OCI-LY7 (cell line): Measurements from ENCODE around the gene GNPDA1. TPM values are rescaled to one million over a fixed set of nuclear protein-coding genes. Genes with fewer than 3 reads are reported as not detected.

Source experiments
- BruUV-seq: library from RNA; stranded (reverse); fragments of 400-500 nt; replicated peaks from 2 replicates; lab custom pipeline; 2021; lab: Mats Ljungman, UMichigan
- CTCF ChIA-PET: fragments of 300-600 bp; sonication (Branson Sonifier 250); formaldehyde crosslinking; loops from one replicate; lab custom pipeline; 2022; ENCODE audit warnings: antibody characterized with exemption; ENCODE audit not compliant: unreplicated experiment; lab: Charles Lee
- POLR2A ChIA-PET: fragments of 300-600 bp; sonication (Branson Sonifier 250); formaldehyde crosslinking; loops from one replicate; lab custom pipeline; 2022; ENCODE audit warnings: antibody characterized with exemption; lab: Charles Lee
- DNase-seq: peaks from one replicate; pipeline ENCODE4 v3.0.0-alpha.2; 2015; ENCODE audit warnings: low spot score
- H2AFZ ChIP-seq: fragments of 200-600 bp; sonication (generic), shearing (Covaris generic); 2 replicates; pipeline ENCODE4 v1.6.1; 2014; ENCODE audit warnings: mild to moderate bottlenecking, antibody characterized with exemption, low read length, moderate library complexity
- H3K27ac ChIP-seq: fragments of 200-600 bp; sonication (generic); 2 replicates; pipeline ENCODE4 v1.5.1; 2014; ENCODE audit warnings: mixed run types, low read depth, mild to moderate bottlenecking, moderate library complexity, low read length, inconsistent platforms; ENCODE audit not compliant: poor library complexity, severe bottlenecking
- H3K36me3 ChIP-seq: fragments of 200-600 bp; sonication (generic); 2 replicates; pipeline ENCODE4 v1.6.1; 2014; ENCODE audit warnings: mild to moderate bottlenecking, antibody characterized with exemption, low read length, moderate library complexity, mixed read lengths; ENCODE audit not compliant: insufficient read depth
- H3K4me1 ChIP-seq: fragments of 200-600 bp; sonication (generic); 2 replicates; pipeline ENCODE4 v1.5.1; 2014; ENCODE audit warnings: mild to moderate bottlenecking, low read length; ENCODE audit not compliant: insufficient read depth, poor library complexity, severe bottlenecking
- H3K4me2 ChIP-seq: fragments of 200-600 bp; sonication (generic); 2 replicates; pipeline ENCODE4 v1.6.1; 2014; ENCODE audit warnings: mild to moderate bottlenecking, low read length
- H3K4me3 ChIP-seq: fragments of 200-600 bp; sonication (generic); 2 replicates; pipeline ENCODE4 v1.5.1; 2014; ENCODE audit warnings: mild to moderate bottlenecking, low read depth, low read length; ENCODE audit not compliant: poor library complexity, severe bottlenecking
- H3K79me2 ChIP-seq: fragments of 200-600 bp; sonication (generic); 2 replicates; pipeline ENCODE4 v1.6.1; 2016; ENCODE audit warnings: low read depth, mild to moderate bottlenecking, low read length, moderate library complexity, mixed read lengths; ENCODE audit not compliant: insufficient read depth
- H3K9me2 ChIP-seq: fragments of 200-600 bp; sonication (generic); 2 replicates; pipeline ENCODE4 v1.6.1; 2016; ENCODE audit warnings: mild to moderate bottlenecking, low read length, mixed read lengths; ENCODE audit not compliant: insufficient read depth
- H3K9me3 ChIP-seq: fragments of 200-600 bp; sonication (generic); 2 replicates; pipeline ENCODE4 v1.6.1; 2014; ENCODE audit warnings: mild to moderate bottlenecking, mixed run types, low read length, mixed read lengths
- H4K20me1 ChIP-seq: fragments of 200-600 bp; sonication (generic); 2 replicates; pipeline ENCODE4 v1.6.1; 2014; ENCODE audit warnings: mild to moderate bottlenecking, antibody characterized with exemption, low read length, moderate library complexity, mixed read lengths; ENCODE audit not compliant: insufficient read depth
- EZH2phosphoT487 ChIP-seq: fragments of 200-600 bp; sonication (generic); IDR thresholded peaks from 2 replicates; pipeline ENCODE4 v1.6.1; 2018; ENCODE audit warnings: low read depth, borderline replicate concordance, mild to moderate bottlenecking, mixed run types, antibody characterized with exemption, low read length, moderate library complexity, mixed read lengths
- intact Hi-C: fragments of 100-400 bp; cut with micrococcal nuclease; formaldehyde crosslinking; loops from one replicate; pipeline ENCODE4 v1.10.0; 2022; ENCODE audit not compliant: unreplicated experiment
- total RNA-seq, 2 experiments: library from RNA; depleted of rRNA in 1 of 2; stranded (reverse); fragments of >200 nt in 1 of 2; shearing (Covaris generic) in 1 of 2; gene quantifications; 2 replicates each; pipeline ENCODE4 v1.2.3, GENCODE V29; 2014 to 2022
- TF ChIP-seq, protein P1 (sequence below): fragments of 200-600 bp; sonication (generic); conservative IDR thresholded peaks from 2 replicates; pipeline ENCODE4 v1.5.1; 2014; ENCODE audit warnings: mild to moderate bottlenecking, antibody characterized with exemption, low read length, moderate library complexity, mixed read lengths

The GNPDA1 gene
- total RNA-seq, 2 experiments from 2014 or later = 20.2 to 23.1 TPM

DNA sequence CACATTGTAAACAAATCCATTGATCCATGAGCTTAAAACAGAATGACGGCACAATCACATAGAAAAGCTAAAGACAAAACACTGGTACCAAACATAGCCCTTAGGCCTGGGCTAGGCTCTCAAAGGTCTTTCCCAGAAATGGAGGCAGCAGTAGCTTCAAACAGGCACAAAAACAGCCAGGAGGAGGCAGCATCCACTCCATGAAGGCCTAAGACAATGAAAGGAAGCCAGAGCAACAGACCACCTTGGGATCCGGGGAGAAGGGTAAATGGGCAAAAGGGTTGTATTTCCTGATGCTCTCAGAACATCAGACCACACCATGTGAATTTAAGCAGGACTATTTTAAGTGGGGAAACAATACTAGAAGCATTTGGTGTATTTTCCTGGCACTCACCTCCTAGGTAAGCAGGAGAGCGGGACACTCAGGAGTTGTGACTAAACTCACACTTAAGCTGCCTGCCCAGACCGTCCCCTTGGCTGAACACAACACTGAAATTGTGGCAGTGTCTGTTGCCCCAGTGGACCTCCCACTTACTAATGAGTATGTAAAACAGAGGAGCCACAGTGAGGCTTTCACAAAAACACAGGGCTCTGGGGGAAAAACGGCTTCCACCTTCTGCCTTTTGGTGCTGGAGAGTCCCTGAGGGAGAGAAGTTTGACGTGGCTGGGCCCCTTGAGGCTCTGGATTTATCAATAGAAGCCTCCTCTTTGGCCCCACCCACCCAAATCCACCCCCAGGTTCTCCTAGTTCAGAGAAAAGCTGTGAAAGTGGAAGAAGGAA, 11.9 kb downstream of the GNPDA1 start:
- CTCF ChIA-PET = no interaction called here
- H2AFZ ChIP-seq = no peak overlapping the region
- no peaks in the 10 kb centered on the region for H3K9me2 ChIP-seq
- no peaks in the 10 kb centered on the region for H3K79me2 ChIP-seq
- no peaks in the 10 kb centered on the region for H3K9me3 ChIP-seq
- no peaks in the 10 kb centered on the region for H4K20me1 ChIP-seq
- no peak for DNase-seq
- H3K4me2 ChIP-seq = no peak overlapping the region
- no peak overlapping the region for H3K4me3 ChIP-seq
- H3K4me1 ChIP-seq = no peaks in the 10 kb centered on the region
- POLR2A ChIA-PET = interaction anchor here (0.6 to 1.2 kb wide), 2 partner anchors 10 to 93 kb away, joined by 3 read pairs; no protein-coding TSS in a partner anchor
- intact Hi-C loops = no loop called here
- TF ChIP-seq EZH2phosphoT487 = no peak
- TF ChIP-seq, protein P1, sequence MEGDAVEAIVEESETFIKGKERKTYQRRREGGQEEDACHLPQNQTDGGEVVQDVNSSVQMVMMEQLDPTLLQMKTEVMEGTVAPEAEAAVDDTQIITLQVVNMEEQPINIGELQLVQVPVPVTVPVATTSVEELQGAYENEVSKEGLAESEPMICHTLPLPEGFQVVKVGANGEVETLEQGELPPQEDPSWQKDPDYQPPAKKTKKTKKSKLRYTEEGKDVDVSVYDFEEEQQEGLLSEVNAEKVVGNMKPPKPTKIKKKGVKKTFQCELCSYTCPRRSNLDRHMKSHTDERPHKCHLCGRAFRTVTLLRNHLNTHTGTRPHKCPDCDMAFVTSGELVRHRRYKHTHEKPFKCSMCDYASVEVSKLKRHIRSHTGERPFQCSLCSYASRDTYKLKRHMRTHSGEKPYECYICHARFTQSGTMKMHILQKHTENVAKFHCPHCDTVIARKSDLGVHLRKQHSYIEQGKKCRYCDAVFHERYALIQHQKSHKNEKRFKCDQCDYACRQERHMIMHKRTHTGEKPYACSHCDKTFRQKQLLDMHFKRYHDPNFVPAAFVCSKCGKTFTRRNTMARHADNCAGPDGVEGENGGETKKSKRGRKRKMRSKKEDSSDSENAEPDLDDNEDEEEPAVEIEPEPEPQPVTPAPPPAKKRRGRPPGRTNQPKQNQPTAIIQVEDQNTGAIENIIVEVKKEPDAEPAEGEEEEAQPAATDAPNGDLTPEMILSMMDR = peak; percentile 48
- no peak overlapping the region for H3K27ac ChIP-seq
- peaks cover 74% of the 10 kb centered on the region for H3K36me3 ChIP-seq
- no TSS peak for BruUV-seq

DNA sequence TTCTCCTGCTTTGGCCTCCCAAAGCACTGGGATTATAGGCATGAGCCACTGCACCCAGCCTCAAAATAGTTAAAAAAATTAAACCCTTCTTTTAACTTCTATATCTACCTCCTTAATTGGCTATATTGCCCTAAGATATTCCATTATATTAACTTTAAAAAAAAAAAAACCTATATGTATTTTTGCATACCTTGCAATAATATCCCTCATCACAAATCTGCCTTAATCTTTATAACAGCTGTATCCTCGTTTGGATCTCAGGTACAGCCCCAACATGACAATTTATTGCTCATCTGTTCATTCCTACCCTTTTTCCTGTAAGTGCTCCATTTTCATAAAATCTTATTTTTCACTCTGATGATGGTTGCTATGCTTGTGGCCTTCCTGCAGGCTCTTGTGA, 12.7 kb downstream of the GNPDA1 start:
- no peaks in the 10 kb centered on the region for H4K20me1 ChIP-seq
- no peak overlapping the region for H3K27ac ChIP-seq
- DNase-seq = no peak
- H3K36me3 ChIP-seq = peaks cover 74% of the 10 kb centered on the region
- no peaks in the 10 kb centered on the region for H3K9me2 ChIP-seq
- no peak for TF ChIP-seq EZH2phosphoT487
- TF ChIP-seq, protein P1 = no peak
- intact Hi-C loops = no loop called here
- no peak overlapping the region for H3K4me2 ChIP-seq
- ChIA-PET POLR2A (interaction anchor here (1.2 kb wide), 1 partner anchor 9 kb away, joined by 3 read pairs; no protein-coding TSS in a partner anchor), CTCF (no interaction called here)
- H3K79me2 ChIP-seq = no peaks in the 10 kb centered on the region
- BruUV-seq = no TSS peak
- no peaks in the 10 kb centered on the region for H3K9me3 ChIP-seq
- H3K4me3 ChIP-seq = no peak overlapping the region
- no peak overlapping the region for H2AFZ ChIP-seq
- H3K4me1 ChIP-seq = no peaks in the 10 kb centered on the region

DNA sequence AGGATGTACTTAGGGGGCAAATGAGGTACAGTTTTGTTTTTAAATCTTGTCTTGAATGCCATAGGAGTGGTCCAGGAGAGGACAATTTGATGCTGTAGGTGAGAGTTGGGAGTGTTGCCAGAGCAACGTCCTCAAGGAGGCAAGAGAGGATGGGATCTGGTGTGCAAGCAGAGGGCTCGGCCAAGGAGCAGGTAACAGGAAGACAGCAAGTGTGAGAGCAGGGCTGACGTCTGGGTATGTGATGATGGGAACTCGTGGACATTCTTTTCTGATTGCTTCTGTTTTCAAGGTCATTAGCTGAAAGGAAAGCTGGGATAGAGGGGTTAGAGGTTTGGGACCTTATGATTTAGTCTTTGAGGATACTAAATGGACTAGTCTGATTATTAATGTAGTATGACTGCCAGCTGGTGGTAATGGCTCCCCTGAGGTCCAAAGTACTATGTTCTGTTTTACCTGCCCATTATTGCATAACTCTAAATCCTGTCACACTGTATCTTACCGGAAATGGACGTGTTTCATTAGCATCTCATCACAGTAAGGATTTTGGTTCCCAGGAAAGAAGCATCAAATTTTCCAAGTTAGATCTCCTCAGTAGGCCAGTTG, 15.4 kb downstream of the GNPDA1 start:
- BruUV-seq = no TSS peak
- Histone ChIP-seq H4K20me1 (no peaks in the 10 kb centered on the region), H3K4me1 (no peaks in the 10 kb centered on the region), H3K36me3 (peaks cover 74% of the 10 kb centered on the region), H3K4me2 (no peak overlapping the region), H3K9me3 (no peaks in the 10 kb centered on the region), H3K9me2 (no peaks in the 10 kb centered on the region), H3K4me3 (no peak overlapping the region), H2AFZ (no peak overlapping the region), H3K27ac (no peak overlapping the region), H3K79me2 (peaks cover 4% of the 10 kb centered on the region; the same call in 1 of the 2 replicates)
- ChIA-PET POLR2A (no interaction called here), CTCF (no interaction called here)
- TF ChIP-seq, protein P1 = no peak
- TF ChIP-seq EZH2phosphoT487 = no peak
- intact Hi-C loops = no loop called here
- DNase-seq = no peak
